GM23338 (cell line): ENCODE data around the gene MICAL2. TPM values are rescaled to one million over a fixed set of nuclear protein-coding genes. Genes with fewer than 3 reads are reported as not detected.

Source experiments
- ATAC-seq: fragments of 200-7000 bp; cut with Tn5 transposase; 3 replicates; pipeline ENCODE4 v1.9.1; 2020
- DNase-seq: peaks from one replicate; pipeline ENCODE4 v3.0.0-alpha.2; 2015; ENCODE audit warnings: low spot score
- H2AFZ ChIP-seq: fragments of 200-600 bp; sonication (generic); 2 replicates; pipeline ENCODE4 v1.8.0; 2016; ENCODE audit warnings: antibody characterized with exemption, mild to moderate bottlenecking, moderate library complexity
- H3F3A ChIP-seq: fragments of 200-600 bp; sonication (generic); replicated peaks from 2 replicates; pipeline ENCODE4 v1.8.0; 2017; ENCODE audit warnings: antibody characterized with exemption, mixed run types, low read depth
- H3K27ac ChIP-seq: fragments of 200-600 bp; sonication (generic); 2 replicates; pipeline ENCODE4 v1.6.1; 2016; ENCODE audit warnings: low read depth
- H3K27me3 ChIP-seq: fragments of 200-600 bp; sonication (generic); 2 replicates; pipeline ENCODE4 v1.8.0; 2016; ENCODE audit warnings: mild to moderate bottlenecking, mixed run types, moderate library complexity; ENCODE audit not compliant: insufficient read depth
- H3K36me3 ChIP-seq: fragments of 200-600 bp; sonication (generic); 2 replicates; pipeline ENCODE4 v1.8.0; 2016; ENCODE audit warnings: mild to moderate bottlenecking; ENCODE audit not compliant: insufficient read depth
- H3K4me1 ChIP-seq: fragments of 200-600 bp; sonication (generic); 2 replicates; pipeline ENCODE4 v1.8.0; 2016; ENCODE audit warnings: mild to moderate bottlenecking, moderate library complexity; ENCODE audit not compliant: insufficient read depth
- H3K4me2 ChIP-seq: fragments of 200-600 bp; sonication (generic); 2 replicates; pipeline ENCODE4 v1.7.1; 2017; ENCODE audit warnings: mixed run types
- H3K4me3 ChIP-seq: fragments of 200-600 bp; sonication (generic); 2 replicates; pipeline ENCODE4 v1.6.1; 2016; ENCODE audit warnings: mixed run types
- H3K79me2 ChIP-seq: fragments of 200-600 bp; sonication (generic); replicated peaks from 2 replicates; pipeline ENCODE4 v1.8.0; 2017; ENCODE audit warnings: mild to moderate bottlenecking; ENCODE audit not compliant: insufficient read depth
- H3K9me2 ChIP-seq: fragments of 200-600 bp; sonication (generic); 2 replicates; pipeline ENCODE4 v1.8.0; 2017; ENCODE audit not compliant: insufficient read depth
- H4K20me1 ChIP-seq: fragments of 200-600 bp; sonication (generic); replicated peaks from 2 replicates; pipeline ENCODE4 v1.8.0; 2017; ENCODE audit warnings: mild to moderate bottlenecking; ENCODE audit not compliant: insufficient read depth
- H3K27ac Mint-ChIP-seq: 2 replicates; pipeline ENCODE4 v1.8.0; 2020; ENCODE audit warnings: inconsistent platforms, mild to moderate bottlenecking, moderate library complexity, mixed read lengths
- H3K27me3 Mint-ChIP-seq: 3 replicates; pipeline ENCODE4 v1.8.0; 2022; ENCODE audit warnings: low read depth, mild to moderate bottlenecking, moderate library complexity, mixed read lengths, inconsistent platforms; ENCODE audit not compliant: insufficient read depth, poor library complexity
- H3K36me3 Mint-ChIP-seq: 3 replicates; pipeline ENCODE4 v1.8.0; 2021; ENCODE audit warnings: low read depth, mild to moderate bottlenecking, inconsistent platforms, moderate library complexity, mixed read lengths
- H3K4me1 Mint-ChIP-seq: 3 replicates; pipeline ENCODE4 v1.8.0; 2020; ENCODE audit warnings: mild to moderate bottlenecking, inconsistent platforms, mixed read lengths
- H3K4me3 Mint-ChIP-seq: 3 replicates; pipeline ENCODE4 v1.8.0; 2021; ENCODE audit warnings: moderate library complexity, mild to moderate bottlenecking, inconsistent platforms, mixed read lengths
- H3K9me3 Mint-ChIP-seq: 3 replicates; pipeline ENCODE4 v1.8.0; 2020; ENCODE audit warnings: moderate library complexity, mild to moderate bottlenecking, inconsistent platforms, mixed read lengths
- CREB1 ChIP-seq: fragments of 250-450 bp; sonication (Bioruptor Pico); IDR thresholded peaks from 2 replicates; pipeline ENCODE4 v1.5.0; 2020; ENCODE audit warnings: low read depth, mild to moderate bottlenecking, moderate library complexity
- CTCF ChIP-seq, 2 experiments: fragments of 200-600 bp in 1 of 2; sonication (generic) in 1 of 2; conservative IDR thresholded peaks; 2 replicates each; pipeline versions ENCODE4 v1.5.1 to v1.6.1; 2016 to 2017; ENCODE audit warnings: antibody characterized with exemption in 2 of 2, low read depth in 2 of 2, mild to moderate bottlenecking in 2 of 2, moderate library complexity in 1 of 2
- EZH2 ChIP-seq: fragments of 200-600 bp; sonication (generic); IDR thresholded peaks from one replicate; pipeline ENCODE4 v1.8.0; 2017; ENCODE audit warnings: antibody characterized with exemption, mild to moderate bottlenecking, low read depth; ENCODE audit not compliant: unreplicated experiment
- EZH2phosphoT487 ChIP-seq: fragments of 200-600 bp; sonication (generic); IDR thresholded peaks from one replicate; pipeline ENCODE4 v1.8.1; 2018; ENCODE audit warnings: antibody characterized with exemption; ENCODE audit not compliant: unreplicated experiment
- JUNB ChIP-seq: IDR thresholded peaks from one replicate; pipeline ENCODE4 v1.6.1; 2016; ENCODE audit warnings: antibody characterized with exemption; ENCODE audit not compliant: unreplicated experiment
- NANOG ChIP-seq: IDR thresholded peaks from 2 replicates; pipeline ENCODE4 v1.6.1; 2016; ENCODE audit warnings: antibody characterized with exemption, borderline replicate concordance
- POLR2AphosphoS5 ChIP-seq: IDR thresholded peaks from 2 replicates; pipeline ENCODE4 v1.6.1; 2016; ENCODE audit warnings: antibody characterized with exemption, low read depth
- STAT1 ChIP-seq: IDR thresholded peaks from one replicate; pipeline ENCODE4 v1.6.1; 2016; ENCODE audit warnings: antibody characterized with exemption; ENCODE audit not compliant: unreplicated experiment
- ZNF114 ChIP-seq: fragments of 250-450 bp; sonication (Bioruptor Pico); IDR thresholded peaks from 2 replicates; pipeline ENCODE4 v1.5.0; 2020; ENCODE audit warnings: mild to moderate bottlenecking, moderate library complexity
- ZNF331 ChIP-seq: fragments of 250-450 bp; sonication (Bioruptor Pico); IDR thresholded peaks from 2 replicates; pipeline ENCODE4 v1.5.0; 2020; ENCODE audit warnings: low read depth, mild to moderate bottlenecking, moderate library complexity
- ZNF462 ChIP-seq: fragments of 250-450 bp; sonication (Bioruptor Pico); IDR thresholded peaks from 2 replicates; pipeline ENCODE4 v1.5.0; 2020; ENCODE audit warnings: mild to moderate bottlenecking, moderate library complexity
- polyA plus RNA-seq: library from polyadenylated mRNA; unstranded; fragments of >200 nt; fragmentation: Nextera tagmentation; extraction: Ambion mirVana; gene quantifications from 2 replicates; pipeline ENCODE4 v1.2.1, GENCODE V29; 2016
- total RNA-seq: library from RNA; depleted of rRNA; stranded (reverse); fragments of >200 nt; shearing (Covaris generic); gene quantifications from 2 replicates; pipeline ENCODE4 v1.2.3, GENCODE V29; 2014
- TF ChIP-seq, protein P1 (sequence below): IDR thresholded peaks from 2 replicates; pipeline ENCODE4 v1.6.1; 2016; ENCODE audit warnings: antibody characterized with exemption
- TF ChIP-seq, protein P2 (sequence below): IDR thresholded peaks from one replicate; pipeline ENCODE4 v1.6.1; 2018; ENCODE audit warnings: antibody characterized with exemption; ENCODE audit not compliant: unreplicated experiment

The MICAL2 gene
- total and polyA plus RNA-seq, 2 experiments from 2014 or later, result 0.66 to 1.4 TPM

DNA sequence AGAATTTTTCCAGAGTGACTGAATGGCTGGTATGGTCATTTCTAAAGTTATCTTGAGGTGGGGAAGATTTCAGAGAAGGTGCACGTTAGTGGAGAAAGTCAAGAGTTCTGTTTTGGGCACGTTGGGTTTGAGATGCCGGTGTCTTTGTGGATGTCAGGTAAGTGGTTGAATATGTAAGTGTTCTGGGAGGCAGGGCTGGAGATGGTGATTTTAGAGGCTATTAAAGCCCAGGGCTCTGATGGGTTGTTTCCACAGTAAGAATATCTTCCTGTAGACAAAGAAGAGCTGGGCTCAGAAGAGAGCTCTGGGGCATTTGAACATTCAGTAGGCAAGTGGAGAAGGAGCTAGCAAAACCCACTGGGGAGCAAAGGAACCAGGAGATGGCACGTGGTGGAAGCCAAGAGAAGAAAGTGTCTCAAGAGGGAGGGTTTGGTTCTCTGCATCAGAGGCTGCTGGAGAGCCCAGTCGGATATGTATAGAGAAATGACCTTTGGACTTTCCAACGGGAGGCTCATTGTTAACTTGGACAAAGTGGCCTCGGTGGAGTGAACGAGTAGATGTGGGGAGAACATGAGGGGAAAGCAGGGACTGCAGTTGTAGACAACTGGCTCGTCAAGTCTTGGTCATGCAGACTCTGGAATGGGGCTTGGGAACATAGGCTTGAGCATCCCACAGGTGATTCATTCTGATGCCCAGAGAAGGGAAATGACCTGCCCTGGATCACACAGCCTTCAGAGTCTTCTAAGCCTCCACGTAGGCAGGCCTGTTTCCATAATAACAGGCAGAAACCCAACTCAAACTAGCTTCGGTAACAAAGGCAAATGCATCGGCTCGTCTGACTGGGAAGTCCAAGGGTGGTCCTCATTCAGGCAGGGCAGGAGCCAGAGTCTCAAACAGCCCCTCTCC is 168.6 kb downstream of the MICAL2 start:
- TF ChIP-seq, protein P1, sequence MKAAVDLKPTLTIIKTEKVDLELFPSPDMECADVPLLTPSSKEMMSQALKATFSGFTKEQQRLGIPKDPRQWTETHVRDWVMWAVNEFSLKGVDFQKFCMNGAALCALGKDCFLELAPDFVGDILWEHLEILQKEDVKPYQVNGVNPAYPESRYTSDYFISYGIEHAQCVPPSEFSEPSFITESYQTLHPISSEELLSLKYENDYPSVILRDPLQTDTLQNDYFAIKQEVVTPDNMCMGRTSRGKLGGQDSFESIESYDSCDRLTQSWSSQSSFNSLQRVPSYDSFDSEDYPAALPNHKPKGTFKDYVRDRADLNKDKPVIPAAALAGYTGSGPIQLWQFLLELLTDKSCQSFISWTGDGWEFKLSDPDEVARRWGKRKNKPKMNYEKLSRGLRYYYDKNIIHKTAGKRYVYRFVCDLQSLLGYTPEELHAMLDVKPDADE, result no peak
- TF ChIP-seq ZNF331 (CRISPR knock-in tag) (no peak), ZNF462 (CRISPR knock-in tag) (no peak), CTCF (conservative IDR thresholded peaks at IDR 0.05; ENCODE audit: low read depth in 2 of 2) (no peak), JUNB (no peak), ZNF114 (no peak), CREB1 (CRISPR knock-in tag) (no peak), EZH2phosphoT487 (no peak), EZH2 (no peak), POLR2AphosphoS5 (no peak), STAT1 (no peak), NANOG (no peak)
- TF ChIP-seq, protein P2, sequence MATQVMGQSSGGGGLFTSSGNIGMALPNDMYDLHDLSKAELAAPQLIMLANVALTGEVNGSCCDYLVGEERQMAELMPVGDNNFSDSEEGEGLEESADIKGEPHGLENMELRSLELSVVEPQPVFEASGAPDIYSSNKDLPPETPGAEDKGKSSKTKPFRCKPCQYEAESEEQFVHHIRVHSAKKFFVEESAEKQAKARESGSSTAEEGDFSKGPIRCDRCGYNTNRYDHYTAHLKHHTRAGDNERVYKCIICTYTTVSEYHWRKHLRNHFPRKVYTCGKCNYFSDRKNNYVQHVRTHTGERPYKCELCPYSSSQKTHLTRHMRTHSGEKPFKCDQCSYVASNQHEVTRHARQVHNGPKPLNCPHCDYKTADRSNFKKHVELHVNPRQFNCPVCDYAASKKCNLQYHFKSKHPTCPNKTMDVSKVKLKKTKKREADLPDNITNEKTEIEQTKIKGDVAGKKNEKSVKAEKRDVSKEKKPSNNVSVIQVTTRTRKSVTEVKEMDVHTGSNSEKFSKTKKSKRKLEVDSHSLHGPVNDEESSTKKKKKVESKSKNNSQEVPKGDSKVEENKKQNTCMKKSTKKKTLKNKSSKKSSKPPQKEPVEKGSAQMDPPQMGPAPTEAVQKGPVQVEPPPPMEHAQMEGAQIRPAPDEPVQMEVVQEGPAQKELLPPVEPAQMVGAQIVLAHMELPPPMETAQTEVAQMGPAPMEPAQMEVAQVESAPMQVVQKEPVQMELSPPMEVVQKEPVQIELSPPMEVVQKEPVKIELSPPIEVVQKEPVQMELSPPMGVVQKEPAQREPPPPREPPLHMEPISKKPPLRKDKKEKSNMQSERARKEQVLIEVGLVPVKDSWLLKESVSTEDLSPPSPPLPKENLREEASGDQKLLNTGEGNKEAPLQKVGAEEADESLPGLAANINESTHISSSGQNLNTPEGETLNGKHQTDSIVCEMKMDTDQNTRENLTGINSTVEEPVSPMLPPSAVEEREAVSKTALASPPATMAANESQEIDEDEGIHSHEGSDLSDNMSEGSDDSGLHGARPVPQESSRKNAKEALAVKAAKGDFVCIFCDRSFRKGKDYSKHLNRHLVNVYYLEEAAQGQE, result no peak
- Histone ChIP-seq H3K9me2 (0 out of 2 replicates have a peak, but pooled peaks cover 3% of the 10 kb centered on the region), H3K36me3 (no peaks in the 10 kb centered on the region), H3K27me3 (no peaks in the 10 kb centered on the region), H3K4me1 (no peaks in the 10 kb centered on the region), H4K20me1 (no peaks in the 10 kb centered on the region), H3K4me2 (no peak overlapping the region), H2AFZ (no peak overlapping the region), H3K4me3 (no peak overlapping the region), H3K27ac (no peak overlapping the region), H3K79me2 (no peaks in the 10 kb centered on the region), H3F3A (no peaks in the 10 kb centered on the region)
- no peak overlapping the region for H3K27ac Mint-ChIP-seq
- H3K36me3 Mint-ChIP-seq, result no peaks in the 10 kb centered on the region
- peaks cover 4% of the 10 kb centered on the region for H3K27me3 Mint-ChIP-seq
- H3K4me3 Mint-ChIP-seq, result no peak overlapping the region
- peaks cover 6% of the 10 kb centered on the region; the same call in 2 of the 3 replicates for H3K4me1 Mint-ChIP-seq
- ATAC-seq (no peak), DNase-seq (no peak)
- no peaks in the 10 kb centered on the region for H3K9me3 Mint-ChIP-seq
